Measurements from ENCODE around the gene AOPEP.

AOPEP gene

DNA sequence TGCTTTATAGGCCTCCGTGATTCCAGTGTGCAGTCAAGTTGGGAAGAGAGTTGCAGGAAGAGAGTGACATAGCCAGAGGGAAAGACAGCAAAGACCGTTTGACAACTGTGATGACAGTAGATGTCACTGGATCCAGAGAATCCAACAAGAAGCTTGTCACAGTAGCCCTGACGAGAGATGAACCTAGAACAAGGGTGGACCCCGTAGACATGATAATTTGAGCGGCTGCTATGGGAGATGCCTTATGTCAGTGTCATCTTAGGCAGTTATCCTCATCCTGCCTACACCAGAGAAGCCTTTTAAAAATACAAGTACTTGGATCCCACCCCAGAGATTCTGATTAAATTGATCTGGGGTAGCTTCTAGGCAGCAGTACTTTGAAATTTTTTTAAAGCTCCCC is 125.4 kb downstream of the AOPEP start:
- Histone ChIP-seq H3K4me2 (ENCODE audit: low read length) (no peak overlapping the region), H3K27ac (no peak overlapping the region), H2AFZ (no peak overlapping the region), H3K27me3 (ENCODE audit: control insufficient read depth, insufficient read depth, low read length) (no peaks in the 10 kb centered on the region), H3K9ac (no peak overlapping the region), H3K79me2 (no peaks in the 10 kb centered on the region), H3K36me3 (ENCODE audit: control insufficient read depth, insufficient read depth, low read length) (no peaks in the 10 kb centered on the region), H3K4me3 (ENCODE audit: low read depth, low read length) (no peak overlapping the region), H3K4me1 (peaks cover 3% of the 10 kb centered on the region), H3K9me3 (ENCODE audit: control insufficient read depth, low read length) (no peaks in the 10 kb centered on the region)
- TF ChIP-seq, protein P1, sequence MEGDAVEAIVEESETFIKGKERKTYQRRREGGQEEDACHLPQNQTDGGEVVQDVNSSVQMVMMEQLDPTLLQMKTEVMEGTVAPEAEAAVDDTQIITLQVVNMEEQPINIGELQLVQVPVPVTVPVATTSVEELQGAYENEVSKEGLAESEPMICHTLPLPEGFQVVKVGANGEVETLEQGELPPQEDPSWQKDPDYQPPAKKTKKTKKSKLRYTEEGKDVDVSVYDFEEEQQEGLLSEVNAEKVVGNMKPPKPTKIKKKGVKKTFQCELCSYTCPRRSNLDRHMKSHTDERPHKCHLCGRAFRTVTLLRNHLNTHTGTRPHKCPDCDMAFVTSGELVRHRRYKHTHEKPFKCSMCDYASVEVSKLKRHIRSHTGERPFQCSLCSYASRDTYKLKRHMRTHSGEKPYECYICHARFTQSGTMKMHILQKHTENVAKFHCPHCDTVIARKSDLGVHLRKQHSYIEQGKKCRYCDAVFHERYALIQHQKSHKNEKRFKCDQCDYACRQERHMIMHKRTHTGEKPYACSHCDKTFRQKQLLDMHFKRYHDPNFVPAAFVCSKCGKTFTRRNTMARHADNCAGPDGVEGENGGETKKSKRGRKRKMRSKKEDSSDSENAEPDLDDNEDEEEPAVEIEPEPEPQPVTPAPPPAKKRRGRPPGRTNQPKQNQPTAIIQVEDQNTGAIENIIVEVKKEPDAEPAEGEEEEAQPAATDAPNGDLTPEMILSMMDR (IDR thresholded peaks at IDR 0.05) = no peak

DNA sequence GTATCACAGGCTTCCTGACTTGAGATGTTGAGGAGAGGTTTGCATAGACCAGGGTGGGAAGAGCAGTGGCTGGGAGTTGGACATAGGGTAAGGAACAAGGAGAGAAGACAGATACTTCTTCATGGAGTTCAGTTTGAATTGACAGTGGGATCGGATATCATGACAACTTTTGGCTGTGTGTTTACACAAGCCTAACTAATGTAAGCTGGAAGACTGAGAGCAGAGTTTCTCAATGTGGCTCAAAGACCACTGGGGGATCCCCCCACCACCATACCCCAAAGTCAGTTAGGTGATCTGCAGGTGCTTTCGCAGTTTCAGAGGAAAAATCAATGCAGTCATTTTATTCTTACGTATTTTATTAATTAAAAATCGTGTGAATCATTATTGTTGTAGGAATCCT is 125.9 kb downstream of the AOPEP start:
- Histone ChIP-seq H3K79me2 (no peaks in the 10 kb centered on the region), H3K9ac (no peak overlapping the region), H3K27me3 (ENCODE audit: control insufficient read depth, insufficient read depth, low read length) (no peaks in the 10 kb centered on the region), H3K36me3 (ENCODE audit: control insufficient read depth, insufficient read depth, low read length) (no peaks in the 10 kb centered on the region), H3K4me1 (peaks cover 3% of the 10 kb centered on the region), H3K27ac (no peak overlapping the region), H3K4me2 (ENCODE audit: low read length) (no peak overlapping the region), H3K4me3 (ENCODE audit: low read depth, low read length) (no peak overlapping the region), H2AFZ (no peak overlapping the region), H3K9me3 (ENCODE audit: control insufficient read depth, low read length) (no peaks in the 10 kb centered on the region)
- TF ChIP-seq, protein P1 (IDR thresholded peaks at IDR 0.05) = no peak

DNA sequence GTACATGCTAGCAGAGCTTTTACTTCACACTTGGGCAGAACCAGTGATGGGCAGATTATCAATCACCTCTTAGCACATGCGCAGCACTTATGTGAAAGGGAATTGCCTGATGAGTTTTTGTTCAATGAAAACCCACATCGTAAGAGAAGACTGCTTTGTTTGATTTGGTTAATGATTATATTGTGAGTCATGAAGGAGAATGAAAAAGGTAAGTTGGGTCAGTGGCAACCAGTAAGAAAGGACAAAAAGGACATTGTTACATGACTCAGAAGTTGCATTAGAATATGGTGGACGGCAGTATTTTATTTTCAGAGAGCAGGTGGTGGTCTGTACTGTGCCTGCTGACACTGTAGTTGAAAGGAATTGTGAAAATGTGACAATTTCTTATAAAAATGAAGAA is 127.4 kb downstream of the AOPEP start:
- H3K9ac ChIP-seq = no peak overlapping the region
- TF ChIP-seq, protein P1 (IDR thresholded peaks at IDR 0.05) = no peak
- no peak overlapping the region for H3K4me2 ChIP-seq (ENCODE audit: low read length)
- H3K4me1 ChIP-seq = peaks cover 3% of the 10 kb centered on the region
- no peak overlapping the region for H2AFZ ChIP-seq
- H3K9me3 ChIP-seq (ENCODE audit: control insufficient read depth, low read length) = no peaks in the 10 kb centered on the region
- no peak overlapping the region for H3K4me3 ChIP-seq (ENCODE audit: low read depth, low read length)
- H3K36me3 ChIP-seq (ENCODE audit: control insufficient read depth, insufficient read depth, low read length) = no peaks in the 10 kb centered on the region
- H3K27me3 ChIP-seq (ENCODE audit: control insufficient read depth, insufficient read depth, low read length) = no peaks in the 10 kb centered on the region
- peaks cover 2% of the 10 kb centered on the region for H3K79me2 ChIP-seq
- H3K27ac ChIP-seq = no peak overlapping the region

DNA sequence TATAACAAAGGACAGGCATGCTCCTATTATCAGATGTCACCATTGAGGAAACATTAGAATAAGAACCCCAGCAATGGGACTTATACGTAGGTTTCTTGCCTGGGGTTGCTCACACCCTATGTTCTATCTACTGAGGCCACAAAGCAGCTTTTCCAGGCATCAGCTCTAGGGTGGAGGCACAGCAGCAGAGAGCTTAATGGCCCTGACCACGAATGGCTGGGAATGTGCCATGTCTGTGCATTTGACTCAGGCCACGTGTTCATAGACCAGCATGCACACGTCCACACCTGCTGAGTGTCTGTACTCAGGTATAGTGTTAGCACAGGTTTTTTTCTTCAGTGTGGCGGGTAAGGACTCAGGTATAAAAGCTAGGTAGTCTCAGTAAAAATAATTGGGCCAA is 129.4 kb downstream of the AOPEP start:
- no peak overlapping the region for H3K4me2 ChIP-seq (ENCODE audit: low read length)
- no peaks in the 10 kb centered on the region for H3K36me3 ChIP-seq (ENCODE audit: control insufficient read depth, insufficient read depth, low read length)
- H3K27ac ChIP-seq = no peak overlapping the region
- H3K27me3 ChIP-seq (ENCODE audit: control insufficient read depth, insufficient read depth, low read length) = no peaks in the 10 kb centered on the region
- H3K4me3 ChIP-seq (ENCODE audit: low read depth, low read length) = no peak overlapping the region
- H3K4me1 ChIP-seq = no peaks in the 10 kb centered on the region
- H2AFZ ChIP-seq = no peak overlapping the region
- no peak overlapping the region for H3K9ac ChIP-seq
- no peaks in the 10 kb centered on the region for H3K9me3 ChIP-seq (ENCODE audit: control insufficient read depth, low read length)
- TF ChIP-seq, protein P1 (IDR thresholded peaks at IDR 0.05) = no peak
- peaks cover 2% of the 10 kb centered on the region for H3K79me2 ChIP-seq

DNA sequence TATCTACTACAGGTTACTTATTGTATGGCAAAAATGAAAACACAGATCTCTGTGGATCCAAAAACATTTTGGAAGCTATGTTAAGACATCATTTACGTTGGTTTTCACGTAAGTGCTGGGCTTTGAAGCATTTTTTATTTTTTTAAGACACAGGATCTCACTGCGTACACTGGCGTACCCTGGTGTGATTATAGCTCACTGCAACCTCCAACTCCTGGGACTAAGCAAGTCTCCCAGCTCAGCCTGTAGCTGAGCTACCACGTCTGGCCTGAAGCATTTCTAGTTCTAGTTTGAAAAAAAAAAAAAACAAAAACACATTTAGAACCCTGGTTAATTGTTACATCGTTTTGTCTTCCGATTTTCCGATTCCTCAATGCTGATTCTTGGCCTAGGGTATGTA is 131.3 kb downstream of the AOPEP start:
- peaks cover 5% of the 10 kb centered on the region for H3K79me2 ChIP-seq
- H3K4me2 ChIP-seq (ENCODE audit: low read length) = no peak overlapping the region
- no peak overlapping the region for H3K27ac ChIP-seq
- no peaks in the 10 kb centered on the region for H3K9me3 ChIP-seq (ENCODE audit: control insufficient read depth, low read length)
- TF ChIP-seq, protein P1 (IDR thresholded peaks at IDR 0.05) = no peak
- no peaks in the 10 kb centered on the region for H3K4me1 ChIP-seq
- H2AFZ ChIP-seq = no peak overlapping the region
- no peak overlapping the region for H3K9ac ChIP-seq
- H3K36me3 ChIP-seq (ENCODE audit: control insufficient read depth, insufficient read depth, low read length) = no peaks in the 10 kb centered on the region
- no peak overlapping the region for H3K4me3 ChIP-seq (ENCODE audit: low read depth, low read length)
- no peaks in the 10 kb centered on the region for H3K27me3 ChIP-seq (ENCODE audit: control insufficient read depth, insufficient read depth, low read length)
